Body of pancreas (tissue), 4 donors: ENCODE measurements around the gene CYTH1.

Source experiments
- POLR2A ChIP-seq, 3 donors: fragments of 450-650 bp; IDR thresholded peaks; one replicate each; pipeline ENCODE4 v1.6.1; 2016; ENCODE audit warnings: antibody characterized with exemption in 3 of 3, mild to moderate bottlenecking in 2 of 3
- TF ChIP-seq, protein P1 (sequence below), 7 experiments: fragments of 450-650 bp in 4 of 7; fragments of 200-600 bp in 3 of 7; sonication (generic) in 3 of 7; IDR thresholded peaks; one replicate each; pipeline ENCODE4 v1.5.1; 2016 to 2019; ENCODE audit warnings: antibody characterized with exemption in 7 of 7

DNA sequence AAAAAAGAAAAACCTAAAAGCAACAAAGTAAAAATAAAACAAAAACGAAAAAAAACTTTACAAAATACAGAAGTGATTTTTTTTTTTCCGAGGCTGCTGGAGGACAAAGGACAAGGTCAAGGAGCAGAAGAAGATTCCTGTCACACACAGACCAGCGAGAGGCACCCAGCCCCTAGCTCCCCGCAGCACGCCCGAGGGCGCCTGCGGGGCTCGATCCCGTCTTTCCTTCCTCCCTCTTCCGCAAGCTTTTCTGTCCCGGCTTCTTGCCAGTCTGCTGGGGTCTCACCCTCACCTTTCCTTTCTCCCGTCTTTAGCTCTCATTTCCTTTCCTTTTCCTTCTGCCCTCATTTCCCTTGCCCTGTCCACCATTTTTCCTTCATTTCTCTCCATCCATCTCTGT lies 138.7 kb downstream of the CYTH1 start:
- TF ChIP-seq, protein P1, sequence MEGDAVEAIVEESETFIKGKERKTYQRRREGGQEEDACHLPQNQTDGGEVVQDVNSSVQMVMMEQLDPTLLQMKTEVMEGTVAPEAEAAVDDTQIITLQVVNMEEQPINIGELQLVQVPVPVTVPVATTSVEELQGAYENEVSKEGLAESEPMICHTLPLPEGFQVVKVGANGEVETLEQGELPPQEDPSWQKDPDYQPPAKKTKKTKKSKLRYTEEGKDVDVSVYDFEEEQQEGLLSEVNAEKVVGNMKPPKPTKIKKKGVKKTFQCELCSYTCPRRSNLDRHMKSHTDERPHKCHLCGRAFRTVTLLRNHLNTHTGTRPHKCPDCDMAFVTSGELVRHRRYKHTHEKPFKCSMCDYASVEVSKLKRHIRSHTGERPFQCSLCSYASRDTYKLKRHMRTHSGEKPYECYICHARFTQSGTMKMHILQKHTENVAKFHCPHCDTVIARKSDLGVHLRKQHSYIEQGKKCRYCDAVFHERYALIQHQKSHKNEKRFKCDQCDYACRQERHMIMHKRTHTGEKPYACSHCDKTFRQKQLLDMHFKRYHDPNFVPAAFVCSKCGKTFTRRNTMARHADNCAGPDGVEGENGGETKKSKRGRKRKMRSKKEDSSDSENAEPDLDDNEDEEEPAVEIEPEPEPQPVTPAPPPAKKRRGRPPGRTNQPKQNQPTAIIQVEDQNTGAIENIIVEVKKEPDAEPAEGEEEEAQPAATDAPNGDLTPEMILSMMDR (IDR thresholded peaks at IDR 0.05), result no peak
- no peak for TF ChIP-seq POLR2A (IDR thresholded peaks at IDR 0.05)
